ENCODE results near the gene SEMA4G.

DNA sequence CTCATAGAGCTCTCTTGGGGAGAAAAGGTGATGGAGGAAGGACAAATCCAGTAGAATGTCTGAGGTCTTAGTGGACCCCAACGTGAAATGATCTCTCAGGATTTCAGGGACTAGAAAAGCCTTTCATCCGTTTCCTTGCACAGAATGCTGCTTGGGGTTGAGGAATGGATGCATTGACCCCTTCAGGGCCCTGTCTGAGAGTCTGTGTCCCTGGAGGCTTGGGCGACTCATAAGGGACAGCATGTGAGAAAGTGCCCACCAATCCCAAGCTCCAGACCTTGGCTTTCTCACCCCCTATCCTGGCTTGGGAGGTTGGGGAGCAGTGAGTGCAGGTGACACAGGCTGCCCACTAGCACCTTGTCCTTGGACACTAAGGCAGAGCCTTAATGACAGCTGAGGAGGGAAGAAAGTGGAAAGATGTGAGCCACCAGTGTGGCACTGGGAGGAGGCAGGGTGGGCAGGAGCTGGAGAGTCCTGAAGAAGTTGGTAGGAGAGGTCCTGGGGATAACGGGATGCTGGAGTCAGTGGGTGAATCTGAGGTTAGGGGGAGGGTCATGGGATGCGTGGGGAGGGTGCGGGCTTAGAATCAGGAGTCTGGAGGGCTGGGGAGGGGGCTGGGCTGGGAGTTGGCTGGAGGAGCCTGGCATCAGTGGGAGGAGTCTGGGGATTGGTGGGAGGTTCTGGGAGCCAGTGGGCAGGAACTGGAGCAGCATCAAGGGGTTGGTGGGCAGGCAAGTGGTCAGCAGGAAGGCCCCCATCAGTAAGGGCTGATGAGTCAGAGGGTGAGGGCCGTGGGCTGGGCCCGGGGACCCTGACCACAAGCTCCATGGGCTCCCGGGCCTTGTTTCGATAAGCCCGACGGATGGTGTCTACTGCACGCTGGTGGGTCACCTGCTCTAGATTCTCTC is 38.9 kb downstream of the SEMA4G start:
- TF ChIP-seq POLR2A (IDR thresholded peaks at IDR 0.05), result no peak
- TF ChIP-seq, protein P1, sequence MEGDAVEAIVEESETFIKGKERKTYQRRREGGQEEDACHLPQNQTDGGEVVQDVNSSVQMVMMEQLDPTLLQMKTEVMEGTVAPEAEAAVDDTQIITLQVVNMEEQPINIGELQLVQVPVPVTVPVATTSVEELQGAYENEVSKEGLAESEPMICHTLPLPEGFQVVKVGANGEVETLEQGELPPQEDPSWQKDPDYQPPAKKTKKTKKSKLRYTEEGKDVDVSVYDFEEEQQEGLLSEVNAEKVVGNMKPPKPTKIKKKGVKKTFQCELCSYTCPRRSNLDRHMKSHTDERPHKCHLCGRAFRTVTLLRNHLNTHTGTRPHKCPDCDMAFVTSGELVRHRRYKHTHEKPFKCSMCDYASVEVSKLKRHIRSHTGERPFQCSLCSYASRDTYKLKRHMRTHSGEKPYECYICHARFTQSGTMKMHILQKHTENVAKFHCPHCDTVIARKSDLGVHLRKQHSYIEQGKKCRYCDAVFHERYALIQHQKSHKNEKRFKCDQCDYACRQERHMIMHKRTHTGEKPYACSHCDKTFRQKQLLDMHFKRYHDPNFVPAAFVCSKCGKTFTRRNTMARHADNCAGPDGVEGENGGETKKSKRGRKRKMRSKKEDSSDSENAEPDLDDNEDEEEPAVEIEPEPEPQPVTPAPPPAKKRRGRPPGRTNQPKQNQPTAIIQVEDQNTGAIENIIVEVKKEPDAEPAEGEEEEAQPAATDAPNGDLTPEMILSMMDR (IDR thresholded peaks at IDR 0.05), result no peak

All from esophagus squamous epithelium (tissue), 4 donors.